ENCODE results near the gene PRDX5.

DNA sequence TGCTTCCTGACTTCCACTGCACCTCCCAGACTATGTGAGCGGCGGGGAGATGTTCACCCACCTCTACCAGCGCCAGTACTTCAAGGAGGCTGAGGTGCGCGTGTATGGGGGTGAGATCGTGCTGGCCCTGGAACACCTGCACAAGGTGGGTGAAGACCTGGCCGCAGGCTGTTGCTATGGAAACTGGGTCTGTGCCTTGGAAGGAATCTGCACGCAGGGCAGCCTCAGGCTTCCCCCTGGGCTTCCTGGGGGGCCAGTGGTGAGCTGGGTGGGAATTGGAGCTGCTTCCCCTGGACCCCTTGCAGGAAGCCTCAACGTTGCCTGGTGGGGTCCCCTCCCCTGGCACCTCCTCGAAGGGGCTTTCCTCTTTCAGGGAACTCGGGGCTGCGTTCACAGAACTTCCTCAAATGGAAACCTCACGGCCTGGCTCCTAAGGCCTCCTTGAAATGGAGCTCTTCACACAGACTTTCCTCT, 42.6 kb downstream of the PRDX5 start:
- no peak for TF ChIP-seq POLR2A (IDR thresholded peaks at IDR 0.05; ENCODE audit: low read length)
- no peak for TF ChIP-seq GATA1 (IDR thresholded peaks at IDR 0.05; ENCODE audit: low read depth, low read length)
